ENCODE measurements around the gene RPL28.

Gene RPL28

DNA sequence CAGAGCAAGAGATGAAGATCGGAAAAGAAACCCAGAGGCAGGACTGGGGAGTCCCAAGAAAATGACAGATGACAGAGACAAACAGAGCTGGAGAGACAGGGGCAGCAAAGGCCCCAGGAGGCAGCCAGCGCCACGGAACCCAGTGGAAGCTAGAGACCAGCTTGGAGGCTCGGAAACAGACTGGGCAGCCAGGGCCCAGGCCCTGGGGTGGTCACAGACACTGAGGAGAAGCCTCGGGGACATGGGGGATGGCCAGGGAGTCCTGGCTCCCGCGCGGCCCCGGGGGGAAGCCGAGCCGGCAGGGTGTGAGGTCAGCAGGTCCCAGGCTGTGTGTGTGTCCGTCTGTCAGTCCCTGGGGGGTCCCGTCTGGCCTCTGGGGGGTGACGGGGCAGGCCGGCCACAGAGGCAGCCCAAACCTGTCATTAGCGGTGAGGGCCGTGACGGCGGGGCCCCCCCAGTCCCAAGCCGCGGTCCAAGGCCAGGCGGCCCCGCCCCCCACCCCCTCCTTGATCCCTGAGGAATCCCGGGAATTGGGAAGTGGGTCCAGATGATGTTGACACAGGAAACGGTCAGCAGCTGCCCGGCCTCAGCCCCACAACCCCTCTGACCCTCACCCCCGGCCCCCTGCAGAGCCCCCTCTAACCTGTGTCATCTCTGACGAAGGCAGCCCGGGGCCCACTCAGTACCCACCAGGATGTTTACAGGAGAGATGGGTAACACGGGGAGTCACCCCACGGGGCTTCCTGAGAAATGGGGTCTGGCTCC lies 11.6 kb upstream of the RPL28 start:
- FAIRE-seq = no peak

DNA sequence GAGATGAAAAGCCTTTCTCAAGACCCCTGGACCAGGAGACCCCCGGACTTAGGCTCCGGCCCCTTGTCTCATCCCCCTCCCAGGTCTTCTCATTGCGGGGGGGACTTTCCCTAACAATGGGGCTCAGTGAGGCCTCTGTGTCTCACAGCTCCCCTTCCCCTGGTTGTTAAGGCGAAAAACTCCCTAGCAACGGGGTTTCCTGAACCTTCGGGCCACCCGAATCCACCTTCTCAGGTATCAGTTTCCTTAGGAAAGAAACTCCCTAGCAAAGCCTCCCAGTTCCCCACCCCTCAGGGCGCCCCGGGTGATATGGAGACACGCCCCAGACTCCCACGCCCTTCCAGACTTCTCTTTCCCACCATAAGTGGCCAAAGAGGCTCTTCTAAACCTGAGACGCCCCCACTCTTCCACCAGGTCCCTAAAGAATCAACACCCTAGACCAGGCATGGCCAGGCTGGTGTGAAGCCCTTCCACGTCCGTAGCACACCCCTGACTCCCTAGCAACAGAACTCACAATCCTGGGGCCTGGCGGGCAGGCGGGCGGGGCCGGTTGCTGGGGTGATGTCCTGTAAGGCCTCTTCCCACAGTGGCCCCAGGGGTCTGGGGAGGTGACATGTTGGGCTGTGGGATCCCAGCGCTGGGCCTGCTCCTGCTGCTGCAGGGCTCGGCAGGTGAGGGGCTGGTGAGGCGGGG lies 9.3 kb upstream of the RPL28 start, which contains the start of gene TMEM190:
TMEM190 (plus strand) TSS at position 586 of the 693 bp plus-strand sequence; CDS start at position 614, 28 bp downstream.
- no peak for FAIRE-seq

DNA sequence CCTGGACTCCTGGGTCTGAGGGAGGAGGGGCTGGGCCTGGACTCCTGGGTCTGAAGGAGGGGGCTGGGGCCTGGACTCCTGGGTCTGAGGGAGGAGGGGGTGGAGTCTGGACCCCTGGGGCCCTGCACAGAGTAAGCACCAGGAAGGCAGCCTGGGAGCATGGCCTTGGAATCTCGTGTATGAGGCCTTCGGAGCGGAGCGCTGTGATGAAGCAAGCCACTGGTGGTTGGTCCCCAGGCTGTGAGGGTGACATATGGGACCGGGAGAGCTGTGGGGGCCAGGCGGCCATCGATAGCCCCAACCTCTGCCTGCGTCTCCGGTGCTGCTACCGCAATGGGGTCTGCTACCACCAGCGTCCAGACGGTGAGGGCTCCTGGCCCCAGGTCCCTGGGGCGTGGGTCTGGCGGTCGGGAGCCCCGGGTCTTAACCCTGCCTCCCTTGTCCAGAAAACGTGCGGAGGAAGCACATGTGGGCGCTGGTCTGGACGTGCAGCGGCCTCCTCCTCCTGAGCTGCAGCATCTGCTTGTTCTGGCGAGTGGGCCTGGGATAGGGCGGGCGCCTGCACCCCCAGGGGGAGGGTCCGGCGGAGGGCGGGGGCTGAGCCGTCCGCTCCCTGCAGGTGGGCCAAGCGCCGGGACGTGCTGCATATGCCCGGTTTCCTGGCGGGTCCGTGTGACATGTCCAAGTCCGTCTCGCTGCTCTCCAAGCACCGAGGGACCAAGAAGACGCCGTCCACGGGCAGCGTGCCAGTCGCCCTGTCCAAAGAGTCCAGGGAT lies 8.2 kb upstream of the RPL28 start:
- FAIRE-seq = no peak

DNA sequence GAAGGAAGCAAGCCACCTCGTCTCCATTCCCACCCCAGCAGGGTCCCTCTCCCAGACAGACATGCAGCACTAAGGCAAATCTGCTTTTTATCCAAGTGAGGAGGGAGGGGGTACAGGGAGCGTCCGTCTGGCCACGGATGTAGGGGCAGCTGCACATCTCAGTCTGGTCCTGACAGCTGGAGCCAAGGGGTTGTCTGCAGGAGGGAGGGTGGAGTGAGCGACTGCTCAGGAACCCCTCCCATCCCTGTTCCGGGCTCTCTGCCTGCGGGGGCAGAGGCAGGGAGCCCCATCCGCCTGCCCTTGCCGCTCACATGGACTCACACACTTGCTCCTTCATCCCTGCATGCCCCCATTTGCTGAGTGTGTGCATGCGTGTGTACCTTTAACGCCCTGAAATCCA lies 6.6 kb upstream of the RPL28 start:
- no peak for FAIRE-seq

DNA sequence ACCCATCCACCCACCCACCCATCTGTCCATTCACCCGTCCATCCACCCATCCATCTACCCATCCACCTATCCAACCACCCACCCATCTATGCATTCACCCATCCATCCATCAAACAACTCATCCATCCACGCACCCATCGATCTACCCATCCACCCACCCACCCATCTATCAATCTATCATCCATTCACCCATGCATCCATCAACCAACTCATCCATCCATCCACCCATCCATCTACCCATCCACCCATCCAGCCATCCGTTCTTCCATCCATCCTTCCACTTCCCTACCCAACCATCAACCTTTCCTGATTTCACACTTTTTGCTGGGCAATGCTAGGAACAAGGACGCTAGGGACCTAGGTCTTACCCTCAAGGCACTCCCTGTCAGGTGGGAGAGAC lies 3.7 kb upstream of the RPL28 start:
- FAIRE-seq = no peak

DNA sequence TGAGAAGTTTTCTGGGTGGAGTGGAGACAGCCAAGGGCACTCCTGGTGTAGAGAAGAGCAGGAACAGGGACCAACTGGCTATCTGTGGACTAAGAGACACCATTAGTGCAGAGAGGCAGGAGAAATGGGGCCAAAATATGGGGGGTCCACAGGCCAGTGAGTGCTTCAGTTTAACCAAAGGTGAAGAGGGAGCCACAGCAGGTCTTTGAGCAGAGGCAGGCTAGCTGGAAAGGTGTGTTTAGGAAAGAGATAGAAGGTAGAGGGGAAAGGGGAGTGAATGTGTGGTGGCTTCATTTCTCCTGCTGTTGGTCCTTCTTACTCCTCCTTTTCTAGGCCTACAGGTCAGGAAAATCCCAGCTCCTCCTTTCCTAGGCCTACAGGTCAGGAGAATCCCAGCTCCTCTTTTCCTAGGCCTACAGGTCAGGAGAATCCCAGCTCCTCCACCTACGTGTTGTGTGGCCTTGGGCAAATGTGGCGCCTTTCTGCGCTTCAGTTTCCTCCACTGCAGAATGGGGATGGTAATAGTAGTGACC lies 3.1 kb upstream of the RPL28 start:
- no peak for FAIRE-seq

DNA sequence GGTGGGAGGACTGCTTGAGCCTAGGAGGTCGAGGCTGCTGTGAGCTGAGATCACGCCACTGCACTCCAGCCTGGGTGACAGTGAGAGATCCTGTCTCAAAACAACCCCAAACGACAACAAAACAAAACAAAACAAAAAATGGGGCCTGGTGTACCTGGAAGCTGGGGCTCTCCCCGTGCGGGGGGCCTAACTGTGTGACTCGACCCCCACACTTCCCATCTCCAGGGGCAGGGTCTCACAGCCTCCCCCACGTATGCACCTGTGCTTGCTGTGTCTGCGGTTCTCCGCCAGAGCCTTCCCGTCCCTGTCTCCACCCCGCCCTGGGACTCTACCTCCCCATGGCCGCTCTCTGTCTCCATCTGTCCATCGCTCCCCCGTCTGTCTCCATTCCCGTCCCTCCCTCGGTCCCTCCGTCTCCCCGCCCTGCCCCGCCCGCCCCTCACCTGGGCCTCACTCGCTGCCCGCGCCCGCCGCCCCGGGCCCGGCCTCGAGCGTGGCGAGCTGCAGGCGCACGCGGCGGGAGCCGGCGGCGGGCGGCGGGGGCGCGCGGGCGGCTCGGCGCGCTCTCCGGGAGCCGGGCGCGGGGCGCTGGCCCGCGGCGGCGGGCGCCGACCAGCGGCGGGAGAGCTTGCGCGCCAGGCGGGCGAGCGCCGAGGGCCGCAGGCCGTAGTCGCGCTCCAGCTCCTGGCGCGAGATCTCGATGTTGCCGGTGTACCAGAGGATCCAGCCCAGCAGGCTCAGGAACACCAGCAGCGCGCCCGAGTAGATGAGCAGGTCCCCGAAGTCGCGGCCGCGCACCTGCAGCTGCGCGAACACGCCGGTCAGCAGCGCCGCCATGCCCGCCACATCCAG lies 2.2 kb upstream of the RPL28 start:
- no peak for FAIRE-seq

DNA sequence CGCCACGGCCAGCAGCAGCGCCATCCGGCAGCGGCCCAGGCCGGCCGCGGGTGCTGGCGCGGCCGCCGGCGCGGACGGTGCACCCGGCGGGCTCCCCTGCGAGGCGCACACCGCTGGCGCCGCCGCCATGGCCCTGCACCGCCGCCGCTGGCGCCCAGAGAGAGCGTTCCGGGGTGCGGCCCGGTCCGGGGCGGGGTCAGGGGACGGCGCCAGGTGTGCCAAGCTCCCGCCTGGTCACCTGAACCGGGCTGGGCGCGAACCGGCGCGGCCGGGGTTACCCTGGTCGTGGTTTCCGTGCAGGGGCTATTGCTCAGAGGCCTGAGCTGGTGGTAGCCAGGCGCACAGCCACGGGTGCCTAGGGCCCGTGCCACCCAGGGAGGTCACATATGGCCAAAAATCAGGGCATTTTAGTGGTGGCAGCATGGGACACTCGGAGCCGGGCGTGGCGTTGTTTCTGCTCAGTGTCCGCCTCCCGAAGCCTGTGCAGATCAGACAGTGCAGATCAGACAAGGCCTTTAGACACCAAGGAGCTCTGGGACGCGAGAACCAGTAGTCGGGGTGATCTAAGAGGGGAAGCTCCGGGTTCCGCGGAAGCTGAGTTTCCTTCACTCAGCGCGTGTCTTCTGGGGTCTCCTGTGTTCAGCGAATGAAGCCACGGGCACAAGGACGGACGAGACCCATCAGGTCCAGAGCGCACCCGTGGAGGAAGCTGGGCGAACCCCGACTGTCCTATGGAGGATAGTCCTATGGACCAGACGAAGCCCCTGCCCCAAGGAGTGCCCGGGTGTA lies 1.4 kb upstream of the RPL28 start, which contains the start of gene TMEM238:
TMEM238 (minus strand) TSS at position 162 of the 789 bp plus-strand sequence; CDS start at position 129, 33 bp downstream.
- no peak for FAIRE-seq

DNA sequence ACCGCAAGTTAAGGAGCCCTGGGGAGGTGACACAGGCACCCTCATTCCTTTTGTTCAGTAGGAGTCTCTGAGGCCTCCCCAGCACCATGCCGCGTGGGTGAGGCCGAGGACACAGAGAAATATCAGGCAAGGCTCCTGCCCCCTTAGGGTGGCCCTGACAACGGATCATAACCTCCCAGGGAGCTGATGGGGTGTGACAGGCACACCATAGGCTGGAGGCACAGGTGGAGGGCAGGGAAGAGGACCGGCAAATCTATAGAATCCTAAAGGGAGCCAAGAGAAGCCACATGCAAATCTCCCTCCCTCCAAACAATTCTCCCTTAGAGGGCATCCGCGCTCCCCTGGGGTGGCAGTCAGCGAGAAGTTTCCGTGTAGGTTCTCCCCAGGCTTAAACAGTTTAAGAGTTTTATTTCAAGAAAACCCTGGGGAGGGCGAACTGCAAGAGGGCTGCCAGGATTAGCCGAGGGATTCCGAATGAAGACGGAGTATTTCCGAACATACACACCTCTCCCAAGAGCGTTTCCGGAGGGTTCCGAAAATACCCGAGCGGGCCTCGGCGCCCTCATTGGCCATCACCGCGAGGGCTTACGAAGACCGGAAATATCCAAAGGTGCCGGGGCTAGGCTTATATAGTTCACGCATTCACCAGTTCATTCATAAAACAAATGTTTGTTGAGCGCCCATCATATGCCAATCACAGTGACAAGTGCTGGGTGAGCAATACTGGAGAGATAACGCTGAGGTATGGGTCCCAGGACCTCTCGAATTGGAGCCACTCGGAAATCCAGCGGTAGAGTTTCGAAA lies 610 bp upstream of the RPL28 start:
- no peak for FAIRE-seq

DNA sequence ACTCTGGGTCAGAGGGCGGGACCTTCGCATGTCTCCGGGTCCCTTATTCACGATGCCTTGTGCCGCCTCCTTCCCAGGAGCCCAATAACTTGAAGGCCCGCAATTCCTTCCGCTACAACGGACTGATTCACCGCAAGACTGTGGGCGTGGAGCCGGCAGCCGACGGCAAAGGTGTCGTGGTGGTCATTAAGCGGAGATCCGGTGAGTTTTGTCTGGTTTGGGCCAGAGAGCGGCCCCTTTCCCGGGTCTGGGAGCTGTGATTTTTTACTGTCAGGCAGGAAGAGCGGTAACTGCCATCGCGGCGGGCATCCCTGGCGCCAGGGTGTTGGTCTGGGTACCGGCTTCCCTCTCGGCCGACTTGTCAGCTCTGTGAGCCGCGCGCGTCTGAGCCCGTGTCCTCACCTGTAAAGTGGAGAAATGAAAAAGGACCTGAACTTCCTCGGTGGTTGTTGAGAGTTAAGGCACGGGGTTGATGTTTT lies 800 bp downstream of the RPL28 start:
- FAIRE-seq = no peak

DNA sequence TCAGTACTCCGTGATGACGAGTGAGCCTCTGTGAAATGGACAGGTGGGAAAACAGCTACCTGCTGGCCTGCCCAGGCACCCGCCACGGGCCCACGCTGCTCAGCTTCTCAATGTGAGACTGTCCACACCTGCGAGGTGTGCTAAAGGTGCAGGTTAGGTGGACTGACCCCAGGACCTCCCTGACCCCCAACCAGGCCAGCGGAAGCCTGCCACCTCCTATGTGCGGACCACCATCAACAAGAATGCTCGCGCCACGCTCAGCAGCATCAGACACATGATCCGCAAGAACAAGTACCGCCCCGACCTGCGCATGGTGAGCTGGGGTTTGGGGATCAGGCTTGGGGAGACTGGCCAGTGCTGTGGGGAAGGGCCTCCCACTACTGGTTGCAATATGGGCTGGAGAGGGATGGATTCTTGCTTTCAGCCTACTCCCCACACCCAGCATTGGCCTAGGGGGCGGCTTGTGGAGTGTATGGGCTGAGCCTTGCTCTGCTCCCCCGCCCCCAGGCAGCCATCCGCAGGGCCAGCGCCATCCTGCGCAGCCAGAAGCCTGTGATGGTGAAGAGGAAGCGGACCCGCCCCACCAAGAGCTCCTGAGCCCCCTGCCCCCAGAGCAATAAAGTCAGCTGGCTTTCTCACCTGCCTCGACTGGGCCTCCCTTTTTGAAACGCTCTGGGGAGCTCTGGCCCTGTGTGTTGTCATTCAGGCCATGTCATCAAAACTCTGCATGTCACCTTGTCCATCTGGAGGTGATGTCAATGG lies 2.2 kb downstream of the RPL28 start:
- no peak for FAIRE-seq

DNA sequence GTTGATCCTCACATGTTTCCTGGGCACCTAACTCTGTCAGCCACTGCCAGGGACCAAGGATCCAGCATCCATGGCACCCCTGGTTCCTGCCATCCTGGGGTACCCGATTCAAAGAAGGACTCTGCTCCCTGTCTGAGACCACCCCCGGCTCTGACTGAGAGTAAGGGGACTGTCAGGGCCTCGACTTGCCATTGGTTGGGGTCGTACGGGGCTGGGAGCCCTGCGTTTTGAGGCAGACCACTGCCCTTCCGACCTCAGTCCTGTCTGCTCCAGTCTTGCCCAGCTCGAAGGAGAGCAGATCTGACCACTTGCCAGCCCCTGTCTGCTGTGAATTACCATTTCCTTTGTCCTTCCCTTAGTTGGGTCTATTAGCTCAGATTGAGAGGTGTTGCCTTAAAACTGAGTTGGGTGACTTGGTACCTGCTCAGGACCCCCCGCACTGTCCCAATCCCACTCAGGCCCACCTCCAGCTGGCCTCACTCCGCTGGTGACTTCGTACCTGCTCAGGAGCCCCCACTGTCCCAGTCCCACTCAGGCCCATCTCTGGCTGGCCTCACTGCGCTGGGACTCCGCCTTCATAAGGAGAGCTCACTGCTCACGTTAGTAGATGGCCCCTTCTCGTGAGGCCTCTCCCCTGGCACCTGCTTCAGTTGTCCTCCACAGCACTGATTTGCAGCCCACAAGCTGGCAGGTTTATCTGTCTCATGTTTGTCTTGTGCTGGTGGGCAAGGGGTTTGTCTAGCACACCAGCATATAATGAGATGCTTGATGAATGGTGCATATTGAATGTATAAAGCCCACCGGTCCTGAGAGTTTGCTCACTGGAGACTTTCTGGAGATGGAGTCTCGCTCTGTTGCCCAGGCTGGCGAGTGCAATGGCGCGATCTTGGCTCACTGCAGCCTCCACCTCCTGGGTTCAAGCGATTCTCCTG lies 3.9 kb downstream of the RPL28 start:
- FAIRE-seq = no peak

DNA sequence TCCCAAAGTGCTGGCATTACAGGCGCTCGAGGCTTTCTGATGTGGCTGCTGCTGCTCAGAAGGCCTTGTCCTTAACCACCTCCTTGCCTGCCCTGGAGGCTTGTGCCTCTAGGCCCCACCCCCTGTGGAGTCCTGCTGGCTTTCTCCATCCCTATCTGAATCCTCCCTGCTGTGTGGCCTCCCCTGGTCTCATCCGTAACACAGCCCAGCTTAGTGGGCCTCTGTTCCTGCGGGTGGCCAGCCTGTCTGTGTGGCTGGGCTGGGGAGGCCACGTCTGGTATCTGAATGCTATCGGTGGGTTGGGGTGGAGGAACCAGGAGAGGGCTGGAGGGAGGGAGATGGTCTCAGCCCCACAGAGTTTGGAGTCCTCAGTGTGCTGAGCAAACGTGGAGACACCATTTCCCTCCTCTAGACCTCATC lies 4.7 kb downstream of the RPL28 start:
- FAIRE-seq = no peak

DNA sequence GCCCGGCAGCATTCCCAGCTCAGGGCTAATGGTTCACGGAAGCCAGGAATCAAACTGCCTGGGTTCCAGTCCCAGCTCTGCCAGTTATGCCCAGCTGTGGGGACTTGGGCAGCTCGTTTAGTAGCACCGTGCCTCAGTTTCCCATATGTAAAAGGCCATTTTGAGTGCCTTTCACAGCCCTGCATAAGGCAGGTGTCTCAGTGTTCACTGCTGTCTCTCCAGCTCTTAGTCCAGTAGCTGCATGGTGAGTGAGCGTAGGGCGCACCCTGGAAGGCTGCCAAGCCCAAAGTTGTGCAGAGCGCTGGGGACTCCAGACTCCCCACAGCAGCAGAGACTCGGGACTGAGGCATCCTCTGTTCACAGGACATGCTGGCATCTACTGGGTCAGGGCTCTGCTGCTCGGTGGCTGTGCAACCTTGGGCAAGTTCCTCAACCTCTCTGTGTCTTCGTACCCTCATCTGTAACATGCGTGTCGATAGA lies 5.5 kb downstream of the RPL28 start:
- FAIRE-seq = no peak

DNA sequence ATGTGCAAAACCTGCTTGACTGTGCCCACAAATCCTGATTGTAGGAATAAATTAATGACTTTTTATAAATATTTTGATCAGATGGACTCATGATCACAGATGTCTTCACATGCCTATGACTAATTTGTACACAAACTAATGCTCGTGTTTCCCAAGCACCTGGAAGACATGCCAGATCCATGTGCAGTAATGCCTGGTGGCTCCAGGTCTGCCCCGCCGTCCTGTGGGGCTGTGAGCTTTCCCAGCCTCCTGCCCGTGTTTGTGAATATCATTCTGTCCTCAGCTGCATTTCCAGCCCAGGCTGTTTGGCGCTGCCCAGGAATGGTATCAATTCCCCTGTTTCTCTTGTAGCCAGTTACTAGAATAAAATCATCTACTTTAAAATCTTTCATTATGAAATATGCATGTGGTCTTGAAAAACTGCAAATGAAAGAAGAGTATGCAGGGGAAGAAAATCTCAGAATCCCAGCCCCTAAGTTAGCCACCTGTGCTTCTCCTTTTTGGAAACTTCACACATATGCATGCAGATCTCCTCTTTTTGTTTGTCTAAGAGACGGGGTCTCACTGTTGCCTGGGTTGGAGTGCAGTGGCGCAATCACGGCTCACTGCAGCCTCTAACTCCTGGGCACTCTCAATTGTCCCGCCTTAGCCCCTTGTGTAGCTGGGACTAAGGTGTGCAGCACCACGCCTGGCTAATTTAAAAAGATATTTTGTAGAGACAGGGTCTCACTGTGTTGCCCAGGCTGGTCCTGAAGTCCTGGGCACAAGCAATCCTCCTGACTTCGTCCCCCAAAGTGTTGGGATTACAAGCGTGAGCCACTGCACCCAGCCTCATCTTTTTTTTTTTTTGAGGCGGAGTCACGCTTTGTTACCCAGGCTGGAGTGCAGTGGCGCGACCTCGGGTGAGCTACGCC lies 6.2 kb downstream of the RPL28 start:
- FAIRE-seq = no peak

DNA sequence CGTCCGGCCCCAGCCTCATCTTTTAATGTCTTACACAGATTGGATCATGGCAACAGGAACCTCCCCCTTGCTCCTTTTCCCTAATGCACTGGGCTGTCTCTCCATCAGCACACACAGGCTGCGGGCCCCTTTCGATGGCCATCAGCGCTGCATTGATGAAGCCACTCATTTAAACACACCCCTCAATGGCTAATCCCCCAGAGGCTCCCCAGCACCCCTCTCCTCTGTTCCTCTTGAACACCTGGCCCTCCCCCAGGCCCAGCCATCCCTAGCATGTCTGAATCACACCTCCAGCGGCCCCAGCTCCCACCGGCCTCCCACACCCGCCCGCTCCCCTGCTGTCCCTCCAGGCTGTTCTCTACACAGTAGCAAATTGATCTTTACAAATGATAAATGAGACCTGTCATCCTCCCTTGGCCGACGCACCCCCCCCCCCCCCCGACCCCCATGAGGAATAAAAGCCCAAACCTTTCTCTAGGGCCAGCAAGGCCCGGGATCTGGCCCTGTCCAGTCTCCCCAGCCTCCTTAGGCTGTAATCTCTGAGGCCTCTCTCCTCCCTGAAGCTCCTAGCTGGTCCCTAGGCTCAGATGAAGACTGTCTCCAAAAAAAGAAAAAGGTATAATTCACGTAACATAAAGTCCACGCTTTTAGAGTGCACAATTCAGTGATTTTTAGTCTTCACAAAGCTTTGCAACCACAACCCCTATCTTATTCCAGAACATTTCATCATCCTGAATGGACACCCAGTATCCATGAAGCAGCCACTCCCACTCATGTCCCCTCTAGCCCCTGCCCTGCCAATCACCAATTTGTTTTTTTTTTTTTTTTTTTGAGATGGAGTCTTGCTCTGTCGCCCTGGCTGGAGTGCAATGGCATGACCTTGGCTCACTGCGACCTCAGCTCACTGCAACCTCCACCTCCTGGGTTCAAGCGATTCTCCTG lies 7.4 kb downstream of the RPL28 start:
- no peak for FAIRE-seq
